GM19438 (cell line): ENCODE measurements around the gene CDH5.

Experiments
- ATAC-seq: cut with Tn5 transposase; IDR thresholded peaks from one replicate; pipeline ENCODE4 v1.9.1; 2021; ENCODE audit warnings: low read depth; ENCODE audit not compliant: unreplicated experiment

CDH5 gene

GRCh38 chr16:66388350-66389139 is 22.1 kb downstream of the CDH5 start:
- no peak for ATAC-seq

- ATAC-seq: no peak
Measured at GRCh38 chr16:66389256-66390176, 23.0 kb downstream of the CDH5 start.

- ATAC-seq: no peak
Measured at GRCh38 chr16:66390346-66391108, 24.0 kb downstream of the CDH5 start.

- ATAC-seq: no peak
Measured at GRCh38 chr16:66391726-66392670, 25.5 kb downstream of the CDH5 start.

GRCh38 chr16:66395806-66396555 is 29.5 kb downstream of the CDH5 start:
- no peak for ATAC-seq

- ATAC-seq: no peak
Measured at GRCh38 chr16:66397736-66398433, 31.4 kb downstream of the CDH5 start.

GRCh38 chr16:66399031-66399430 is 32.5 kb downstream of the CDH5 start:
- ATAC-seq: no peak

GRCh38 chr16:66399930-66400329 is 33.4 kb downstream of the CDH5 start:
- no peak for ATAC-seq

- no peak for ATAC-seq
Measured at GRCh38 chr16:66400503-66401380, 34.3 kb downstream of the CDH5 start.

GRCh38 chr16:66401610-66402009 is 35.1 kb downstream of the CDH5 start:
- no peak for ATAC-seq

GRCh38 chr16:66402166-66402565 is 35.7 kb downstream of the CDH5 start:
- no peak for ATAC-seq

GRCh38 chr16:66402591-66403230 is 36.2 kb downstream of the CDH5 start:
- no peak for ATAC-seq

GRCh38 chr16:66403531-66404145 is 37.1 kb downstream of the CDH5 start:
- ATAC-seq: no peak

GRCh38 chr16:66405057-66405783 is 38.7 kb downstream of the CDH5 start:
- ATAC-seq: no peak

GRCh38 chr16:66406534-66407221 is 40.2 kb downstream of the CDH5 start:
- ATAC-seq: peak; percentile 88
